NCI-H1105 treated with DMSO at 0.1 percent for 48 hours (cell line): ENCODE data around the gene ZFY.

Experiments used
- DNase-seq: peaks from one replicate; lab custom pipeline; 2025; lab: John Stamatoyannopoulos, UW

The ZFY gene

DNA sequence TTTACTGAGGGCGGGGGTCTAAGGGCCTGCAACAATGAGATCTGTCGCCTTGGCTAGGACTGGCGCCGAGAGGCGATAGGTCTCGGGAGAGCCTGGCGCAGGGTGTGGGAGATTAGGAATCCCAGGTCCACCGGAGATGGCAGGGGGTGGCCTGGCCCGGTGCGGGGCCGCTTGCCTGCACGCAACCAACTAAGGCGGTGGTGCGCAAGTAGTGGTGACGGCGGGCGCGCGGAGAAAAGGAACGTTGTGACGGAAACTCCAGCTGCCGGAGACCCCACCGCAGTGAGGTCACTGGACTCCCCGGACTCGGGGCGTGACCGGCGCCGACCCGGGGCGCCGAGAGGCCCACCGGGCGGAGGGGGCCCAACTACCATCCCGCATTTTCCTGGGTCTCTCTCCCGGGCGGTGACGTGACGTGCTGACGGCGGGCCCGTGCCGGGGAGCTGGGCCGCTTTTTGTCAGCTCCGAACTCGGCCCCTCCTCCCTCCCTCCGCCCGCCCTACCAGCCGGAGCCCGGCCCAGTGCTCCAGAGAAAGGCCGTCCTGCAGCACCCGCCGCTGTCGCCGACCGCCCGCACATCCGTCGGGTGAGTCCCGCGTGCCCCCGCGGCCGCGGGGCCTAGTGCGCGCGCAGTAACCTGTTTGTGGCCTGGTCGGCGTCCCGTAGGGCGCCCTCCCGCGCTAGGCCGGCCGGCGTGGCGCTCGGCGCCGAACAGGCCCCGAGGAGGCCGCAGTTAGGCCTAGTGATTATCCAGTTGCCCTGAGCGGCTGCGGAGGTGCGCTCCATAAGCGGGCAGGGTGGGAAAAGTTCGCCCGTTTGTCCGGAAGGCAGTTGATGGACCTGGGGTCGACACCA lies at the start of gene ZFY:
TSS of gene ZFY (plus strand) at position 521 of the 855 bp plus-strand sequence. CDS start 18,556 bp downstream, outside the sequence.
- no peak for DNase-seq

DNA sequence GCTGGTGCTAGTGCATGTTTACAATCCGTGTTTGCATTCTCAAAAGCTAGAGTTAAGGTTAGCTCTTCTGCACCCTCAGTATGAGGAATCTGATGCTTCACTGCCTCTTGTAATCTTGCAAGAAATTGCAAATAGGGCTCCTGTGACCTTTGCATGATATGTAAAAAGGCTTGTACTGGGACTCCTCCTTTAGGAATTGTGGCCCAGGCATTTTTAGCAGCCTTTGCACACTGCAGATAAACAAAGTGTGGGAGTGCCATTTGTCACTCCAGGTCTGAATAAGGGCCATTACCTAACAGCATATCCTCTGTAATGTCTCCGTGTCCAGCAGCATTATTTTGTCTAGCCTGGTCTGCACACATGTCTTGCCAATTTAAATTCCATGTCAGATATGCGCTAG lies 49.3 kb upstream of the ZFY start:
- DNase-seq: no peak

DNA sequence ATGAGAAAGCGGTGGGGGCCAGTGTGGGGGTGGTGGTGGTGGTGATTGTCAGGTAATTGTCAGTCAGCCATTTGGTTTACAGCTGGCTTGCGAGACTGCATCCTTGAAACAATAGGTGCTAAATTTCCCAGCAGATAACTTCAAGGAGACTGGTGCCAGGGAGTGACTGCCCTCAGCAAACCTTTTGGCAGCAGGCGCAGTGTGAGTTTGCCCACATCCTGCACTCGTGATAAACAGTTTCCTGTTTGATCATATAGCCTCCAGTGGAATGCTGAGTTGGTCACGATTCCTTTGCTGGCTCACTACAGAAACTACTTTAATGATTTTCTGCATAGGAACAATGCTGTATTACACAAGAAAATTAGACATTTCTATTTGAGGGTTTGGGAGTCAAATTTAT lies 47.8 kb upstream of the ZFY start:
- DNase-seq: no peak

DNA sequence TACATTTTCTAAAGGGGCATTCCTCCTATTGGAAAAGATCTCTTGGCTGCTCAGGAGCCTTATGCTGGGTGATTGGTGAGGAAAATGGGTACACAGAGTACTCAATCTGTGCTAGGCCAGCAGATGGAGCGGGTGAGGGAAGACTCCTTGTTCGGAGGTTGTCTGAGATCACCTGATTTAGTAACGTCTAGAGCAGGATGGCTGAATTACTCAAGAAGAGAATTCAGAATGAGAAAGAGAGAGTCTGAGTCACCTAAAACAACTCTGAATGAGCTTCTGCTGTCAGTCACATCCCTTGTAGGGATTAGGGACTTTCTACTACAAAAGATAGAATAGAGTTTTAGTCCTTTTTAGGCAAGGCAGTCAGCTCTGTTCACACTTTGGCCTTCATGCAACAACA lies 47.2 kb upstream of the ZFY start:
- DNase-seq: no peak

DNA sequence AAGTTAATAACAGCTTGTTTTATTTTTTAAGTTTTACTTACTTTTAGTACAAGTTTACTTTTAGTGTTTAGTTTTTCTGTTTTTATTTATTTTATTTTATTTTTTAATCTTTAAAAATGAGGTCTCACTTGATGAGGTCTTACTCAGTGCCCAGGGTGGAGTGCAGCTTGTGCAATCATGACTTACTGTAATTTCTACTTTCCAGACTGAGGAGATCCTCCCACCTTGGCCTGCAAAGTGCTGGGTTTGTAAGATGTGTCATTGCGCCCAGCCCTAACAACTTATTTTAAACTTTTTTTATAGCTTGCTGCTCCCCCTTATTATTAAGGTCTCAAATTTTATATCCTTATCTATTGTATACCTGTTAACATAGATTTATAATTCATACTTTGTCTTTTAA lies 41.7 kb upstream of the ZFY start:
- no peak for DNase-seq

DNA sequence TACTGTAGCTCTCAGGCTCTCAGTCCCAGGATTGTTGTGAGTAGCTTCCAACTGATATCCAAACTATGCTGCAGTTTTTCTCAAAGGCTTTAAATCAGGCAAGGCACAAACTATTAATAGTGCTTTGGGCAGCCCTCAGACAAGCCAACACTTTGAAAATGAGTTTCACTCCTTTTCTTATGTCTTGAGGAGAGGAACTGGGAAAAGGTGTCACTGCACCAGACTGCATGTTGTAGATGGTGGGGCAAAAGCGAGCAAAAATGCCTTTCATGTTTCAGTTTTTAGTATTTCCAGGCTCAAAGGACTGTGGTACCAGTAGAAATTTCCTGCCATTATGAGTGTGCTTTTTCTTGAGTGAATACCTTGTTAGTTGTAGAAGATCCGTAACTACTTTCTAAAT lies 39.1 kb upstream of the ZFY start:
- DNase-seq: no peak

DNA sequence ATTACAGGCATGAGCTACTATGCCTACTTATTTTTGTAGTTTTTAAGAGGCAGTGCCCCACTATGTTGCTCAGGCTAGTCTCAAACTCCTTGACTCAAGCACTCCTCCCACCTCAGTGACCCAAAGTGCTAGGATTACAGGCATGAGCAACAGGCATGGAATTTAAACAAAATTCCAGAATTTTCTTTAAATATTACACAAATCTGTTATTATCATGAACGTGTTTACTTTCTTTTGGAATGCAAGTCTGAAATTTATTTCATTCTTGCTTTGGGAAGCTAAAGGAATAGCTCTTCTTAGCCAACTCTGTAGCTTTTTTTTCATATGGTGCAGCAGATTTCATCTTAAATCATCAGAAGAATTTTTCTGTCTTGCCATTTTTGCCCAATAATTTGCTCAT lies 27.8 kb upstream of the ZFY start:
- no peak for DNase-seq

DNA sequence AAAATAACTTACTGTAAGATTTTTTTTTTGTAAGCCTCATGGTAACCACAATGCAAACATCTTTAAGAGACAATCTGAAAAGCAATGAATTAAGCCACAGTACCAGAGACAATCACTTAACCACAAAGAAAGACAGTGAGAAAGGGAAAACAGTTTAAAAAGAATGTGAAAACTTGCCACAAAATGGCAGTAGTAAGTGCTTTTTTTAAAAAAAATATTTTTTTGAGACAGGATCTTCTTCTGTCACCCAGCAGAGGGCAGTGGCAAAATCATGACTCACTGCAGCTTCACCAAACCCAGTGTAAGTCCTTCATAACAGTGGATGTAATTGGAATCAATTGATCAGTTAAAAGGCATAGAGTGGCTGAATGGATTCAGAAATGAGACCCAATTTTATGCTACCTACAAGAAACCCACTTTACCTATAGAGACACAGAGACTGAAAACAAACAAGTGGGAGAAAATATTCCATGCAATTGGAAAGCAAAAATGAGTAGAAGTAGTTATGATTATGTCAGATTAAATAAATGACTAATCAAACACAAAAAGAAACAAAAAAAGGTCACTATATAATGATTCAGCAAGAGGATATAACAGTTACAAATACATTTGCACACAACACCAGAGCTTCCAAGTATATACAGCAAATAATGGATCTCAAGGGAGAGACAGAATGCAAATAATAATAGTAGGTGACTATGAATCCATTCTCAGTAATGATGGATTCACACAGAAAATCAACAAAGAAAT lies 21.9 kb upstream of the ZFY start:
- no peak for DNase-seq

DNA sequence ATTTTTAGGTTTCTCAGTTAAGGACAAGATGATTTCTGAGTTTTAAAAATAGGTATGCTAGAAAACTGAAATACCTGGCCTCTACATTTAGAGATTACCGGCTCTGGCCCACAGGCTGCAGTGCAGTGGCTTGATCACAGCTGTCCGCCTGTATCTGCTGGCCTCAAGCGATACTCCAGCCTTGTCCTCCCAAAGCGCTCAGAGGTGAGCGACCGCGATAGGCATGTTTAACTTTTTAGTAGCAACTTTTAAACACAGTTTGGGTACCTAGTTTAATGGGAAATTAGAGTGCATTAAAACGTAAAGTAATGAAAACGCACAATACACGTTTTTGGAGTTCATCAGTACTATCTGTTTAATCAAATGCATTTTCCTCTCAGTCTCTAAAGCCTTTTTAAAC lies 1.1 kb upstream of the ZFY start:
- DNase-seq: no peak

DNA sequence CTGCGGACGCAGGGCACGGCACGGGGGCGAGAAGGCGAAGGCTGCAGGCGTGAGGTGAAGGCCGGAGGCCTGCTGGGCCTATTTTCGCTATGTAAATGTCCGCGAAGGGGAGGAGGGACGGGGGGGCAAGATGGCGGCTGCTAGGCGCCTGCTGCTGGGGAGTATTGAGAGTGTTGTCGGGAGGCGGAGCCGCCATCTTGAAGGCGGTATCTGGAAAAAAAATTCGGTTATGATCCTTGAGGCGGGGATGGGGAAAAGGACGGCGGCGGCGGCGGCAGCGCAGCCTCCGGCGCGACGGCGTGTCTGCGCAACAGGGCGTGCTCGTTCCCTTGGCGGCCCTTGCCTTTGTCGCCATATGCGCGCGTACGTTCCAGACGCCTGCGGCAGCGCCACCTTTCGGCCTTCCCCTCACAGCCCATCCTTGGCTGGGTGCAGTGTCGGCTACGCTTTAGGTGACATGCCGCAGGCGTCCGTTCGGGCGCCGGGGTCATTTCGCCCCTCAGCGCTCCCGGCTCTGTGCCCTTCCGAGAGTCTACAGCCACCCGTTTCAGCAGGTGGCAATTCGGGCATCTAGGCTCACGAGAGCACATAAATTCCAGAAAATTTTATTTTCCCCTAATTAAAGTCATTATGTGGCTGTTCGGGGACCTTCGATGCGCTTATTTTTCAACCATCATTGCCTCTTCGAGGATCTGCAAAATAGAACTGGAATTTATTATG lies 695 bp downstream of the ZFY start:
- DNase-seq: no peak

DNA sequence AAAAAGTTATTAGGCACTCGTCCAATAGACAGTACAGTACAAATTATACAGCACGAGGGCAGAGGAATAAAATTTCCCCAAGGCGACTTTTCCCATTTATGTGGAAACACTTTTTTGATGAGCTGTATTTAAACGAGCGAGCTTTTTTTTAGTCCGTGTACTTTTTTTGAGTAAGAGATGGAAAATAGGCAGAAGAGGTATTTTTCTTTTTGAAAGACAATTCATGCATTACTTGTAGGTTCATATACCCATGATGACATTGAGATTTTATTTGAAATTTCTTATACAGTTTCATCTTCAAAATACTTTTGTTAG lies 1.2 kb downstream of the ZFY start:
- DNase-seq: no peak

DNA sequence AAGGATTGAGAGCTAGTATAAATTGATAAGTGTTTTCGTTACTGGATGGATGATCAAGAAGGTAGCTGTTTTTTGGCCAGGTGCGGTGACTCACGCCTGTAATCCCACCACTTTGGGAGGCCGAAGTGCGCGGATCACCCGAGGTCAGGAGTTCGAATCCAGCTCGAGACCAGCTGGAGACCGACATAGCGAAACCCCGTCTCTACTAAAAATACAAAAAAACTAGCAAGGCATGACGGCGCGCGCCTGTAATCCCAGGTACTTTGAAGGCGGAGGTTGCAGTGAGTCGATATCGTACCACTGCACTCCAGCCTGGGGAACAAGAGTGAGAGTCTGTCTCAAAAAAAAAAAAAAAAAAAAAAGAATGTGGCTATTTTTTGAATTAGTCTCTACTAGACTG lies 2.0 kb downstream of the ZFY start:
- DNase-seq: no peak

DNA sequence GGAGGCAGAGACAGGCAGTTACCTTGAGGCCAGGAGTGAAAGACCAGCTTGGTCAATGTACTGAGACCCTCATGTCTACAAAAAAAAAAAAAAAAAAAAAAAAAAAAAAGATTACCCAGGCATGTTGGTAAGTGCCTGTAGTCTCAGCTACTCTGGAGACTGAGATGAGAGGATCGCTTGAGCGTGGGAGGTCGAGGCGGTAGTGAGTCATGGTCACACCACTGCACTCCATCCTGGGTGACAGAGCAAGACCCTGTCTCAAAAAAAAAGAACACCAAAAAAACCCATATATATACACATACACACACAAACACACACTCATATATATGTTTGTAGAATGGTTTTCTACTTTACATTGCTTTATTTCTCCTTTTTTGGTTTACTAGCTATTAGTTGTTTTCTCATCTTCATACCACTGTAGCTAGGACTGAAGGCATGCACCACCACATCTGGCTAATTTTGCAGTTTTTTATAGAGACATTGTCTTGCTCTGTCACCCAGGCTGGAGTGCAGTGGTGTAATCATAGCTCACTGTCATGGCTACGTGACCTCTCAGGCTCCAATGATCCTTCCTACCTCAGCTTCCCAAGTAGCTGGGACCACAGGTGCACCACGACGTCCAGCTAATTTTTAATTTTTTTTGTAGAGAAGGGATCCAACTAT lies 14.5 kb downstream of the ZFY start:
- DNase-seq: no peak

DNA sequence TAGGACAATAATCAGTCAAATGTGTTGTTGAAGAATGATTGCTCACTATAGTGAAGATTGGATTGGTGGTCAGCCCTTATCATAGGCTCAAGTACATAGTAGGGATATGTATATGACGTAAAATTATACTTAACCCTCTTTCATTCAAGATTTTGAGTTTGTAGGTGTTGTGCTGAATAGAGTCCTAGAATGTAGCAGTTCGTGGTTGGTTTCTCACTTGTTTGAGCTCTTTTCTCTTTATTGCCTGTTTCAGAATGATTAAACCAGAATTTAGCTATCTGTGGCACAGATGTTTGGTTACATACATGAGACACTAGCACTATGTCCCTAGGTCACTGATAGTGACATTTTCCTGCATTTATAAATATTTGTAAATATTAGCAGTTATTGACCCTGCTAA lies 15.5 kb downstream of the ZFY start:
- no peak for DNase-seq

DNA sequence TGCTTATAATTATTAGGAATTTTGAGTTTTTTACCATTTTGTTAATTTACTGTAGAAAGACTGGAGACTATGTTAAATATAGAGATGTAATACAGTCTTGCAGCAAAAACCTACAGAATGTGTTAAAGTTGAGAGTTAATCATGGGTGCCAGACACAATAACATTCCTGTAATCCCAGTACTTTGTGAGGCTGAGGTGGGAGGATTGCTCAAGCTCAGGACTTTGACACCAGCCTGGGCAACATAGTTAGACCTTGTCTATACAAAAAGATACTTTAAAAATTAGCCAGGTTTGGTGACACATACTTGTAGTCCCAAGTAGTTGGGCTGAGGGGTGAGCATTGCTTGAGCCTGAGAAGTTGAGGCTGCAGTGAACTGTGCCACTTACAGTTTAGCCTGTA lies 17.7 kb downstream of the ZFY start:
- no peak for DNase-seq

DNA sequence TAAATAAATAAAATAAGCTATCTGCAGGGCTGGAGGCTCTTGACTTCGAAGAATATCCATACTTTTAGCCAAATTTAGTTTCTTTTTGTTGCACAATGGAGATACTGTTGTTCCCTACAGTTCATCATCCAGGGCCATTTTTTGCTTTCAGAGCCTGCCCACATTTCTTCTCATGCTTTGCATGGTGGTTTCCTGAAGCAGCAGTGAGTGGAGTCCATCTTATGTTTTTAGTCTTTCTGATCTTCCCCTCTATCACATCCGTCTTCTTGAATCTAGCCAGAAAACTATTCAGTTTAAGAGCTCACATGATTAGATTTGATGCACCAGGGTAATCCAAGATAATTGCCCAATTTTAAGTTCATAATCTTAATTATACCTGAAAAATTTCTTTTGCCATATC lies 19.6 kb downstream of the ZFY start:
- no peak for DNase-seq

DNA sequence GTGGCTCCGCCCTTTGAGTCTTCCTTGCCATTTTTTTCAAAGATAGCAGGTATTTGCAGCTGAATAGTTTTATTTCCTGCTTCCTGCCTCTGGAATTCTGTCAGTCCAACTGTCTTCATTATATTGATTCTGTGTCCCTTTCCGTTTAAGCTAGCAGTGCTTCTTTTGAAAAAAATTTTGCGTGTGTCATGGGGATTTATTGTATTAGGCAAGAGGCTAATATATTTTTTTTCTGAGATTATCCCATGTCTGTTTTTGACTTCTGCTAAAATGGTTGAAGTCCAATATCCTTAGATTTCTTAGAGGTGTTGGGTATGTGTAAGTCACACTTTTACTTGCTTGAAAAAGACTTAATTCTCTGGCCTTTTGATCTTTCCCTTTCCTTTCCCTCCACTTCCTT lies 20.4 kb downstream of the ZFY start:
- DNase-seq: no peak

DNA sequence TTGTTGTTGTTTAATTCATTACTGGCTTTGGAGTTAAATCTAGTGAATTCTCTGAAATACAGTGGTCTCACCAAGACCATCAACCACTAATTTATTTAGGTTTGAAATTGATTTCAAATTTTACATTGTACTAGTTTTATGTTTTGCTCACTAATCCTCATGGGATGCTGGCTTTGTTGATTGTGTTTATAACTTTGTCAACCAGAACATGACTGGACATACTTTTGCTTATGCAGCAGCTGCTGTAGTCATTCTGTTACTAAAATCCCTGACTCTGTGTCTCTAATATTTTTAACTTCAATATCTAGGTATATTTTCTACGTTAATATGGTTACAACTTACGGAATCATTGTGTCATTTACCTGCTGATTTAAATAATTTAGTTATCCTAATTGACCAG lies 26.9 kb downstream of the ZFY start:
- DNase-seq: no peak

DNA sequence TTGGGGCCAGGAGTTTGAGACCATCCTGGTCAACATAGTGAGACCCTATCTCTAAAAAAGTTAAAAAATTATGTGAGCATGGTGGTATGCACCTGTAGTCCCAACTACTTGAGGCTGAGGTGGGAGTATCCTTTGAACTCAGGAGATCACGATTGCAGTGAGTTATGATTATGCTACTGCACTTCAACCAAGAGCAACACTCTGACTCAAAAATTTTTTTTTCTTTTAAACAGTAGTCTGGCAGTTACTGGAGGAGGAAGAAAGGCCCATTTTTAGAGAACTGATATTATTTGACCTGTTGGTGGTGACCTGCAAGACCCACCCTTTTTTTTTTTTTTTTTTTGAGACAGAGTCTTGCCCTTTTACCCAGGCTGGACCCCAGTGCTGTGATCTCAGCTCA lies 29.6 kb downstream of the ZFY start:
- no peak for DNase-seq

DNA sequence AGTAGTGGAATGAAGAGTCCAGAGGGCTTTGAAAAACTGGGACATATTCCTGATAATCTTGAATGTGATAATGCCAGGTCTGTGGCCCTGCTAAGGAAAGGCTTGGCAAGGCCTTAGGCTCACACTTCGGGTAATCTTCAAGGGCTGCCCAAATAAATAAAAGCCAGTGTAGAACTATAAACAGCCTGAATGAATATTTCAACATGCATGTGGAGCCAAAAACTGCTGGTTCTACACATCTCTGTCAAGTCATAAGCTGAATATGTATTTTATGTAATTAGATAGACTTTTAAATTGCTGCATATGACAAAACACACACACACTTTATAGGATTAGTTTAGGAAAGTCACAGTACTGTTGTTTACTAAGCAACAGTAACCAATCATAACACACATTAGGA lies 30.4 kb downstream of the ZFY start:
- no peak for DNase-seq

DNA sequence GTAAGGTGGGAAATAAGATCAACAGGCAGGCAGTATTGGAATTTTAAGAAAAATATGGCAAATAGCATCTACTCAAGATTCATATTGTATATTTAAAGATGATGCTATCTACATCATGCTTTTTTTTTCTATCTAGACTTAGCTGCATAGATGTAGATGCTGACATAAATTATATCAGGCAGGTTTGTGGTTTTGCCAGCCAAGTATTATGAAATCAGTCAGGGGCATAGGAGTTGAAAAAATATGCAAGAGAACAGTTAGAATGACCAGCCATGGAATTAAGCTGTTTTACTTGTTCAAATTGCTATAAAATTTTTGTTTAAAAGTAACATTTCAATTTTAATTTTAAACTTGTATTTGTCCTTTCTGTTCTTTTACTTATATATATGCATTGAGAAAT lies 34.4 kb downstream of the ZFY start:
- no peak for DNase-seq

DNA sequence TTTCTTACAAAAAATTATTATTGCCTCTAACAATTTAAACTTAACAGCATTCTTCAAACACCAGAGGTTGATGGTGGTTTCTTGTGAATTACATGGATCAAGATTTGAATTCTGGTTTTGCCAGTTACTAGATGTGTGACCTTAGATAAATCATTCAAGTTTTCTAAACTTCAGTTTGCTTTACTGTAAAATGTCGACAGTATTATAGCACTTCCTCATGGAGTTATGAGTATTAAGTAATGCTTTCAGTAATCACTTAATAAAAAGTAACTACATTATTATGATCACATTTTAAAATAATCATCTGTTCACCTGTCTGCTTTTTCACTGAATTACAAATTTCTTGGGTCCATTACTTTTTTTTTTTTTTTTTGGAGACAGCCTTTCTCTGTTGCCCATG lies 37.5 kb downstream of the ZFY start:
- no peak for DNase-seq
